Type B pancreatic cell (in vitro differentiated cells): ENCODE data around the gene PUSL1. TPM values are rescaled to one million over a fixed set of nuclear protein-coding genes. Genes with fewer than 3 reads are reported as not detected.

ENCODE experiments used
- DNase-seq: peaks from one replicate; pipeline ENCODE4 v3.0.0; 2021; ENCODE audit warnings: mixed read lengths; ENCODE audit not compliant: unreplicated experiment; ENCODE audit errors: extremely low spot score
- H3K27ac Mint-ChIP-seq: 2 replicates; pipeline ENCODE4 v1.8.0; 2021; ENCODE audit warnings: mild to moderate bottlenecking, mixed read lengths
- H3K27me3 Mint-ChIP-seq: 2 replicates; pipeline ENCODE4 v1.8.0; 2021; ENCODE audit warnings: mixed read lengths
- H3K36me3 Mint-ChIP-seq: 2 replicates; pipeline ENCODE4 v1.8.0; 2021; ENCODE audit warnings: mixed read lengths
- H3K4me1 Mint-ChIP-seq: one replicate; pipeline ENCODE4 v1.8.0; 2021; ENCODE audit warnings: mixed read lengths; ENCODE audit not compliant: unreplicated experiment
- H3K4me3 Mint-ChIP-seq: 2 replicates; pipeline ENCODE4 v1.8.0; 2021; ENCODE audit warnings: mild to moderate bottlenecking, mixed read lengths
- H3K9me3 Mint-ChIP-seq: 2 replicates; pipeline ENCODE4 v1.8.0; 2021; ENCODE audit warnings: mixed read lengths
- CTCF ChIP-seq: fragments of 200-600 bp; sonication (generic); conservative IDR thresholded peaks from 2 replicates; pipeline ENCODE4 v1.5.0; 2021; ENCODE audit warnings: antibody characterized with exemption, mild to moderate bottlenecking
- total RNA-seq: library from RNA; stranded (reverse); gene quantifications from 2 replicates; pipeline ENCODE4 v1.2.1, GENCODE V29; 2021; ENCODE audit warnings: low replicate concordance

Gene PUSL1
- total RNA-seq, 1 donor from 2014 or later, result 20.4 TPM

GRCh38 chr1:1352786-1353388 lies 44.5 kb downstream of the PUSL1 start:
- peak overlapping the region; percentile 67 for H3K27ac Mint-ChIP-seq
- no peaks in the 10 kb centered on the region for H3K9me3 Mint-ChIP-seq
- no peak for DNase-seq
- peaks cover 8% of the 10 kb centered on the region for H3K27me3 Mint-ChIP-seq
- peak overlapping the region; percentile 74 for H3K4me3 Mint-ChIP-seq
- no peak for TF ChIP-seq CTCF
- peaks cover 6% of the 10 kb centered on the region for H3K4me1 Mint-ChIP-seq
- H3K36me3 Mint-ChIP-seq, result no peaks in the 10 kb centered on the region

DNA sequence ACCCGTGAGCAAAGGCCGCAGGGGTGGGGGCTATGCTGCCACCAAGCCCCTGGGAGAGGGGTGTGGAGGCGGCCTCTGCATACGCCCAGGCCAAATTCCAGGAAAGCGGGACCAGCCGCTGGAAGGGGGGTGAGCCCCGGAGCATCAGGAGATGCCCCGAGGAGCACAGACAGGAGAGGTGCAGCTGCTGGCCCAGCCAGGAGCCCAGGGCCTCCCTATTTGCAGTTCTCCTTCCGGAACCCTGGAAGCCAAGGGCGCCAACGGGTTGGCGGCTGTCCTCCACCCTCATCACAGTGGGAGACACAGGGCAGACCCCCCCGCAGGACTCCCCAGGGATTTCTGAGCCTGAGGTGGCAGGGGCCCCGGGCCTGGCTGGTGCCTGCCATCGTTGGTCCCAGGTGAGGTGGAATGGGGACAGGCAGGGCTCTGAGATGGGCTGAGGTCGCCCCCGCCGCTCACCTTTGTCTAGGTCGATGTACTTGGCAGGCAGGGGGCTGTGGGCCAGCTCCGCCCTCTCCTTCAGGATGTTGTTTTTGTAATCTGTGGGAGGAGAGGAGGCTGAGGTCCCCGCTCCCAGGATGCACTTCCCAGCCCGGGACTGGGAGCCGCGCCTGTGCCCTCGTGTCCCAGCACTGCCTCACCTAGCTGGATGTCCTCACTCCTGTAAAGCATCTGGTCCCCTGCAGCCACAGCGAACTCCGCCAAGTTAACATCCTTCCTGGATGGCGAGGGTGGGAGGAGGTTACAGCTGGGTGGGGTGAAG lies 45.2 kb downstream of the PUSL1 start:
- Mint-ChIP-seq H3K27ac (no peak overlapping the region), H3K36me3 (no peaks in the 10 kb centered on the region), H3K27me3 (peaks cover 8% of the 10 kb centered on the region), H3K4me3 (no peak overlapping the region), H3K4me1 (peaks cover 6% of the 10 kb centered on the region), H3K9me3 (no peaks in the 10 kb centered on the region)
- TF ChIP-seq CTCF, result no peak
- no peak for DNase-seq

DNA sequence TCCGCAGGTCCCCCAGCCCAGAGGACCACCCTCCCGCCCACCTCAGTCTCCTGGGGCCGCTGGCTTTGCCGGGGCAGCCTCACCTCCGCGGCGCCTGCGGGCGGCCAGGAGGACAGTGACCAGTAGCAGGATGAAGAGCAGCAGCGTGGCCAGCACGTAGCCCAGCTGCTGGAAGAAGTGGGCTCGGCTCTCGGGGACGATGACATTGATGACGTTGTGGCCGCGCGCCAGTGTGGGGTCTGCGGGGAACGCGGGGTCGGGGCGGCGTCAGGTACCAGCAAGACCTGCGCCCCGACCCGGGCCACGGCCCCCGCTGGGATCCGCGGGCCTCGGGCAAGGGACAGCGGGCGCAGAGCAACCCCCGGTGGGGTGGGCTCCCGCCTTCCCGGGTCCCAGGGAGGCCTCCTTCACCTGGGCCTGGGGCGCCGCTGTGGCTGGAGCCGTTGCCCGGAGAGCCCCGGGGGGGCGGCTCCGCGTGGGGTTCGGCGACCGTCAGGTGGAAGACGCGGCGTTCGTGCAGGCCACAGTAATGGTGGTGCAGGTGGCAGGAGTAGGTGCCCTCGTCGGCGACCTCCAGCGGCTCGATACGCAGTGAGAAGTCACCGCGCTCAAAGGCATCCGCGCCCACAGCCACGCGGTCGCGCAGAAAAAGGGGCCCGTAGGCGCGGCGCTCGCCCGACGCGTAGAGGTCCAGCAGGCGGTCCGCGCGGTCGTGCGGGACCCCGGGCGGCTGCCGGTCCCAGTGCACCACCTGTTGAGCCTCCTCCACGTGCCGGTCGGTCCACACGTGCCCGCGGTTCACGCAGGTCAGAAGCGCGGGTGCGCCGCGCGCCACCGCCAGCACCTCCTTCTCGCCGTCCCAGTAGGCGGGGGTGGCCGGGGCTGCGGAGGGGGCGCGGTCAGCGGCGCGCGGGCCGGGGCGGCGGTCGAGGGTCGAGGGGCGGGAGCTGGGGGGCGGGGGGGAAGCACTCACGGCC lies 46.2 kb downstream of the PUSL1 start:
- Mint-ChIP-seq H3K27ac (no peak overlapping the region), H3K9me3 (no peaks in the 10 kb centered on the region), H3K27me3 (peaks cover 8% of the 10 kb centered on the region), H3K36me3 (no peaks in the 10 kb centered on the region), H3K4me1 (peaks cover 13% of the 10 kb centered on the region), H3K4me3 (peak overlapping the region; percentile 57)
- no peak for DNase-seq
- TF ChIP-seq CTCF, result no peak

GRCh38 chr1:1355416-1355815 lies 47.0 kb downstream of the PUSL1 start:
- Mint-ChIP-seq H3K27me3 (peaks cover 8% of the 10 kb centered on the region), H3K36me3 (no peaks in the 10 kb centered on the region), H3K4me3 (no peak overlapping the region), H3K9me3 (no peaks in the 10 kb centered on the region), H3K27ac (no peak overlapping the region), H3K4me1 (peaks cover 13% of the 10 kb centered on the region)
- no peak for TF ChIP-seq CTCF
- no peak for DNase-seq

GRCh38 chr1:1356166-1356795 lies 47.9 kb downstream of the PUSL1 start:
- DNase-seq, result no peak
- Mint-ChIP-seq H3K4me1 (peaks cover 20% of the 10 kb centered on the region), H3K9me3 (no peaks in the 10 kb centered on the region), H3K4me3 (no peak overlapping the region), H3K36me3 (no peaks in the 10 kb centered on the region), H3K27ac (no peak overlapping the region), H3K27me3 (peaks cover 8% of the 10 kb centered on the region)
- TF ChIP-seq CTCF, result no peak
